Stimulated activated CD4-positive, alpha-beta T cell treated with anti-CD3 and anti-CD28 coated beads, Interleukin-2, amount 100 ng/mL, for 24 hours (primary cell): Measurements from ENCODE around the gene ZNF513.
"Not testable (repeated sequence)": the region's sequence is repeated elsewhere in the genome, so short reads cannot be mapped to it uniquely, and the experiment has no call there.

ENCODE experiments used
- DNase-seq, 2 donors: peaks; one replicate each; pipeline ENCODE4 v3.0.0-alpha.2; 2020

ZNF513 gene

DNA sequence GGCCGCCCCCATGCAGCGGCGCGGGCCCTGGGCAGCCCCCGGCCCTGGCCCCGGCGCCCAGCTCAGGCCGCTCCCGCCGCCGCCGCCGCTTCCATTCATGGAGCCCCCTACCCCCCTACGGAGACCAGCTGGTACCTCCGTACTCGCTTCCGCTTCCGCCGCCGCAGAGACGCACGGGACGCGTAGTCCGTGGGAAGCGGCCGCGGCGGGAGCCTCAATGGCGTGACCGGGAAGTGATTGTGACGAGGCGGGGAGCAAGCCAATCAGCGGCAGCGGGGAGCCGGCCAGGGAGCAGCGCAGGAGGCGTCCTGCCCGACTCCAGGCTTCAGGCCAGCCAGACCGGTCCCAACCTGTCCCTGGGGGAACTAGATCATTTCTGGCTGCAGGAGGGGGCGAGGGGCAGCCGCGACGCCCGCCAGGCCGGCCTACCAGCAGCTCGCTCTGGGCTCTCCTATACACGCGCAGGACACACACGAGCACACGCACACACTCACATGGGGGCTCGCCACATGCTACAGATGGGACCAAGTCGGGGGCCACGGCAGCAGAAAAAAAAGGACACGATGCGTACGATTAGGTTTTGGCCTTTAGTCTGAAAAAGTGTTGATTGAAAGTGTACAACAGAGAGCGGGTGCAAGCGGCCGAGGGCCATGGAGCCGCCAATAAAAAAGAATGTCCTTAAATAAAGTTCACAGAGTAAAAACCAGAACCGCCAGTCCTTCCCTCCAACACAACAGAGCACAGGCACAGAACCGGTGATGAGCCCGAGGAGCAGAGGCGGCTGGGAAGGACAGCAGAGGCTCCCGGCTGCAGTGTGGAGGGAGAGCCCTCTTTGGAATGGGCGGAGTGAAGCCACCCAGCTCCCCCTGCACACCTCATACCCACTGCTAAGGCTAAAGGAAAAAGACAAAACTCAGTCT lies at the start of gene ZNF513:
ZNF513 (minus strand) TSS at position 109 of the 920 bp plus-strand sequence. CDS start 208 bp downstream, outside the sequence.
- peak; percentile 88 to 90 for DNase-seq

GRCh38 chr2:27428978-27429541 lies 48.5 kb upstream of the ZNF513 start:
- DNase-seq = peak; percentile 70 to 82

DNA sequence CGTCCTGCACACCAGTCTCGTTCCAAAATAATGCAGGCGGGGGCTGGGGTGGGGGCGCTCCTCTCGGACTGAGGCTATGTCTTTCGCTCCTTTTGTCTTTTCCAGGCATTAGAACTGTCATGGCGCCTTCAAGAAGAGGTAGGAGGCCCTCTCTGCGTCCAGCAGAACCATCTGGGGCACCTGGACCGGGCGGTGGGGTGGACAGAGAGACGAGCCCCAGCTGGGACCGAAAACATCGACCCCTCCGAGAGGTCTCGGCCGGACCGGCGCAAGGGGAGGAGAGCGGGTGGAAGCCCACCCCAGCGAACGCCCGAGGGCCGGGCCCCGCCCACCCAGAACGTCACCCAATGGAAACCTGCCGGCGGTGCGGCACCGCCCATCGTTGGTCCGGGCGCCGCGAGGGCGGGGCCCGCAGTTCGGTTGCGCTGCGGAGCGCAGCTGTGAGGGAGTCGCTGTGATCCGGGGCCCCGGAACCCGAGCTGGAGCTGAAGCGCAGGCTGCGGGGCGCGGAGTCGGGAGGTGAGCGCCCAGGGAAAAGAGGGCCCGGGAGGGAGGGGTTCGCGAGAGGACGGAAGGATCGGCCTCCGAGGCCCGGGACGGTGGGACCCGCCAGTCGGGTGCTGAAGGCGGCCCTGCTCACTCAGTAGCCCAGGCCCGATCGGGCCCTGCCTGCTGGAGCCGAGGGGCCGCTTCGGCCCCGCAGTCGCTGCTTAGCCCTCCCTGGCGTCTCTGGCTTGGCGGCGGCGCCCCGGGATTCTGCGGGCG lies 47.9 kb upstream of the ZNF513 start, which contains the start of gene NRBP1:
NRBP1 (plus strand) TSS at position 419 of the 765 bp plus-strand sequence. CDS start 4,643 bp downstream, outside the sequence.
- DNase-seq = peak; percentile 95 to 96

GRCh38 chr2:27427863-27428212 lies 47.3 kb upstream of the ZNF513 start:
- DNase-seq = no peak

- DNase-seq = not testable (repeated sequence)
Observed at GRCh38 chr2:27425039-27425438, 44.5 kb upstream of the ZNF513 start.

GRCh38 chr2:27422958-27423357 lies 42.4 kb upstream of the ZNF513 start:
- no peak for DNase-seq

GRCh38 chr2:27421660-27422250 lies 41.2 kb upstream of the ZNF513 start:
- DNase-seq = no peak

GRCh38 chr2:27420996-27421395 lies 40.5 kb upstream of the ZNF513 start:
- no peak for DNase-seq

DNA sequence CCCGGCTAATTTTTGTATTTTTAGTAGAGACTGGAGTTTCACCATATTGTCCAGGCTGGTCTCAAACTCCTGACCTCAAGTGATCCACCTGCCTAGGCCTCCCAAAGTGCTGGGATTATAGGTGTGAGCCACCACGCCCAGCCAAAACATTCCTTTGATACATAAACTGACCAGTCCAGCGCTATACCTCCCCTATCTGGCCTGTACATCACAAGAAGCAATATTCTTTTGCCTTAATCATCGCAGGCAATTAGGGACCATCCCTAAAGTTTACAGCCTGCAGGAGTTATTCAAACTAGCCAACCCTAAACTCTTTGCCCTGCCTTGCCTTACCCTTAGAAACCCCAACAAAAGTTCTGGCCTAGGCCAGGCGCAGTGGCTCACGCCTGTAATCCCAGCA lies 35.6 kb upstream of the ZNF513 start:
- no peak for DNase-seq

DNA sequence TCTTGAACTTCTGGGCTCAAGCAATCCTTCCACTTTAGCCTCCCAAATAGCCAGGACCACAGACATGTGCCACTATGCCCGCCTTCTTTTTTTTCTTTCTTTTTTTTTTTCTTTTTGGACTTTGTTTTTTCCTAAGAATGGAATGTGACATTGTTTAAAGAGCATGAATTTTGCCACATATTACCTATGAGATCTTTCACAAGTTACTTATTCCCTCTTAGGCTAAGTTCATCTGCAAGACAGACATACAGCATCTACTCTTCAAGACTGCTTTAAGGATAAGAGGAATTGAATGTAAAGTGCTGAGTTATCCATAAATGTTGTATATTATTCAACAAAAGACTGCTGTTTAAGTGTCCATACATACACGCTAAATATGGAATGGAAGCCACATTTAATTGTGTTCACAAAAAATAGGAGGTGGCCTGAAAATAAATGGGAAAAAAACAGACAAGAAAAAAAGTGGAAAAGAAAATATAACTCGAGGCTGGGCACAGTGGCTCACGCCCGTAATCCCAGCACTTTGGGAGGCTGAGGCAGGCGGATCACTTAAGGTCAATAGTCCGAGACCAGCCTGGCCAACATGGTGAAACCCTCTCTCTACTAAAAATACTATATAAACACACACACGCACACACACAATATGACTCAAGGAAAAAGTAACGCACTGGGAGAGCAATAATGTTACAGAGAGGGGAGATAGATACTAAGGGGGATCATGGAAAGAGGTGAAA lies 32.1 kb upstream of the ZNF513 start:
- no peak for DNase-seq

- DNase-seq = peak; percentile 97 to 99
Observed at GRCh38 chr2:27409321-27410073, 29.0 kb upstream of the ZNF513 start, which contains the start of gene PPM1G. Gene PPM1G (minus strand): TSS chr2:27409591. CDS start chr2:27409422, 169 bp downstream.

DNA sequence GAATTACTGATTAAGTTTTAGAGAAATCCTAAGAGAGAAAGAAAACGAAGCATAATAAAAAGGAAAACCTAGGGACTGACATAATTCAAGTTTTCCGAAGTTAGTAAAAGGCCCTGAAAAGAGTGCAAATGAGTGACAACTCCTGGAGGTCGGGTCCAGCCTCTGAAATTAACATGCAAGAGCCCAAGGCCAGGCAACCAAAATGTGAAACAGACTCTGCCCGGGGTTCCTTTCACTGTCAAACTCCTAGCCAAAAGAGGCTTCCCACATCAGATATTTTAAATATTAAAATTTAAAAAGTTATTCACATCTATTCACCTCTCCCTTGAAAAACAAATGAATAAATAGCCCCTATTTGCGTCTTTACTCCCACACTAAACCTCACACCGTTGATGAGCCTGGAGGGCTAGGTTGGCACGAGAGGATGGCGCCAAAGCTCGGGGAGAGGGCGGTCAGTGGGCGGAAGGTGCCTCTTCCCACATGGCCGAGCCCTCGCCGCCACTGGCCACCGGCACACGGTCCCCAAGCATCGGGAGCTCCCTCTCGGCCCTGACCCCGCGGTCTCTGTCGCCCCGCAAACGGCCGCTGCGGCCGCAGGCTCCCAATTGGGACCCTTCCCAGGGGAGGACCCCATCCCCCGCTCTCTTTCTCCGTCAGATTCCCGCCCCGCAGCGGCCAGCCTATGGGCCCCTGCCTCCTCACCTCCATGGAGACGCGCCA lies 28.2 kb upstream of the ZNF513 start:
- peak; percentile 37 to 41 for DNase-seq

GRCh38 chr2:27407798-27408491 lies 27.4 kb upstream of the ZNF513 start:
- no peak for DNase-seq

GRCh38 chr2:27400348-27401135 lies 20.0 kb upstream of the ZNF513 start:
- no peak for DNase-seq

- no peak for DNase-seq
Observed at GRCh38 chr2:27398962-27399361, 18.4 kb upstream of the ZNF513 start.

DNA sequence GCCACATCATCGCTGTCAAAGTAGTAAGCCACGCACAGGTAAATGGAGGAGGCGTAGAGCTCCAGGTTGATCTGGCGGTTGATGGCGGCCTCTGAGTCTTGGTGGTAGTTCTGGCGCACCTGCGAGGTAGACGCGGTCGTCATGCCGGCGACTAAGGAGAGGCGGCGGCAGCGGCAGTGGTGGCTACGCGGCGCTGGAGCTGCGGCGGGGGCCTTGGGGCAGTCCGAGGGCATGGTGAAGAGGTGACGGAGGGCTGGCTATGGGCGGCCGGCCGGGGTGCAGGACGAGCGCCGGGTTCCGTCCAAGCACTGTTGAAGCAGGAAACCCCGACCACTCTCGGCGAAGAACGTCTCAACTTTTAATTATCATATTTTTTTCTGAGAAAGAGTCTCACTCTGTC lies 12.7 kb upstream of the ZNF513 start:
- DNase-seq = no peak

- no peak for DNase-seq
Observed at GRCh38 chr2:27390822-27391679, 10.5 kb upstream of the ZNF513 start.

GRCh38 chr2:27381577-27382181 lies 1.1 kb upstream of the ZNF513 start:
- DNase-seq = no peak
